HCT116 (cell line): ENCODE results near the gene HAGH. TPM values are rescaled to one million over a fixed set of nuclear protein-coding genes. Genes with fewer than 3 reads are reported as not detected.

Experiments used
- ATAC-seq: fragments of 200-7000 bp; cut with Tn5 transposase; 2 replicates; pipeline ENCODE4 v1.9.1; 2020; ENCODE audit warnings: mild to moderate bottlenecking, moderate library complexity
- BruUV-seq: library from RNA; stranded (reverse); fragments of 400-500 nt; replicated peaks from 2 replicates; lab custom pipeline; 2021; lab: Mats Ljungman, UMichigan
- CTCF ChIA-PET: fragments of 300-600 bp; sonication (Branson Sonifier 250); formaldehyde crosslinking; loops from one replicate; lab custom pipeline; 2021; ENCODE audit warnings: antibody characterized with exemption; lab: Charles Lee
- POLR2A ChIA-PET: fragments of 300-600, 350-600 bp; sonication (Branson Sonifier 250); formaldehyde crosslinking; loops from one replicate; lab custom pipeline; 2021; ENCODE audit warnings: antibody characterized with exemption; lab: Charles Lee
- RAD21 ChIA-PET, 2 experiments: fragments of 300-600 bp; sonication (Branson Sonifier 250); formaldehyde crosslinking; loops; one replicate each; lab custom pipeline; 2023; ENCODE audit warnings: low total read pairs in 2 of 2; ENCODE audit not compliant: uncharacterized antibody in 2 of 2, unreplicated experiment in 2 of 2, low non-redundant PET in 1 of 2; lab: Charles Lee
- DNase-seq: peaks from one replicate; pipeline ENCODE4 v3.0.0-alpha.2; 2010; ENCODE audit warnings: low read depth, low spot score
- H2AFZ ChIP-seq: fragments of 200-600 bp; shearing (Covaris generic), sonication (generic); 2 replicates; pipeline ENCODE4 v1.6.1; 2017; ENCODE audit warnings: low read depth, mixed run types, mixed read lengths, antibody characterized with exemption, low read length; ENCODE audit not compliant: poor library complexity, severe bottlenecking
- H3K27ac ChIP-seq: 2 replicates; pipeline ENCODE4 v1.5.1; 2012; ENCODE audit warnings: low read depth, low read length
- H3K27me3 ChIP-seq: fragments of 200-600 bp; sonication (generic); 2 replicates; pipeline ENCODE4 v1.6.1; 2016; ENCODE audit warnings: mixed run types, low read length, mixed read lengths; ENCODE audit not compliant: insufficient read depth
- H3K36me3 ChIP-seq, 2 experiments: fragments of 200-500 bp in 1 of 2; fragments of 200-600 bp in 1 of 2; sonication (Bioruptor generic) in 1 of 2; sonication (generic) in 1 of 2; 2 replicates each; pipeline versions ENCODE4 v1.5.1 to v1.6.1; 2014 to 2016; ENCODE audit warnings: low read length in 2 of 2, inconsistent platforms in 1 of 2, mixed read lengths in 1 of 2, mixed run types in 1 of 2; ENCODE audit not compliant: insufficient read depth in 2 of 2, control insufficient read depth in 1 of 2
- H3K4me1 ChIP-seq, 2 experiments: fragments of 200-600 bp in 1 of 2; sonication (generic) in 1 of 2; 2 replicates each; pipeline versions ENCODE4 v1.5.1 to v1.6.1; 2012 to 2017; ENCODE audit warnings: low read length in 2 of 2, inconsistent platforms in 1 of 2, mild to moderate bottlenecking in 1 of 2, mixed read lengths in 1 of 2, mixed run types in 1 of 2, moderate library complexity in 1 of 2; ENCODE audit not compliant: insufficient read depth in 2 of 2, control insufficient read depth in 1 of 2
- H3K4me2 ChIP-seq: fragments of 200-600 bp; sonication (generic); 2 replicates; pipeline ENCODE4 v1.6.1; 2017; ENCODE audit warnings: mixed run types, low read length, mixed read lengths
- H3K4me3 ChIP-seq, 2 experiments: fragments of 200-600 bp in 1 of 2; sonication (generic) in 1 of 2; replicated peaks in 1 of 2; 2 replicates each; pipeline ENCODE4 v1.5.1; 2011 to 2016; ENCODE audit warnings: low read length in 2 of 2, control low read depth in 1 of 2, low read depth in 1 of 2, mild to moderate bottlenecking in 1 of 2, mixed read lengths in 1 of 2, mixed run types in 1 of 2
- H3K79me2 ChIP-seq: fragments of 200-600 bp; sonication (generic); 2 replicates; pipeline ENCODE4 v1.6.1; 2017; ENCODE audit warnings: mild to moderate bottlenecking, mixed run types, low read length, moderate library complexity, mixed read lengths; ENCODE audit not compliant: insufficient read depth
- H3K9ac ChIP-seq: fragments of 200-600 bp; sonication (generic); 2 replicates; pipeline ENCODE4 v1.6.1; 2016; ENCODE audit warnings: low read length, mixed read lengths
- H3K9me2 ChIP-seq: fragments of 200-600 bp; sonication (generic), shearing (Covaris generic); 2 replicates; pipeline ENCODE4 v1.6.1; 2017; ENCODE audit warnings: mixed run types, mild to moderate bottlenecking, moderate library complexity; ENCODE audit not compliant: insufficient read depth
- H3K9me3 ChIP-seq, 2 experiments: fragments of 200-500 bp in 1 of 2; fragments of 200-600 bp in 1 of 2; sonication (Bioruptor generic) in 1 of 2; sonication (generic) in 1 of 2; 2 replicates each; pipeline ENCODE4 v1.6.1; 2014 to 2017; ENCODE audit warnings: low read length in 2 of 2, mixed read lengths in 2 of 2, inconsistent platforms in 1 of 2, low read depth in 1 of 2, mild to moderate bottlenecking in 1 of 2, mixed run types in 1 of 2, moderate library complexity in 1 of 2; ENCODE audit not compliant: control insufficient read depth in 1 of 2, insufficient read depth in 1 of 2
- H4K20me1 ChIP-seq: fragments of 200-600 bp; sonication (generic), shearing (Covaris generic); 2 replicates; pipeline ENCODE4 v1.6.1; 2017; ENCODE audit warnings: mixed run types, mild to moderate bottlenecking, moderate library complexity; ENCODE audit not compliant: insufficient read depth
- CEBPB ChIP-seq: IDR thresholded peaks from 2 replicates; pipeline ENCODE4 v1.6.1; 2012; ENCODE audit warnings: low read depth
- FOSL1 ChIP-seq: IDR thresholded peaks from 2 replicates; pipeline ENCODE4 v1.6.1; 2012; ENCODE audit warnings: low read depth
- JUND ChIP-seq: IDR thresholded peaks from 2 replicates; pipeline ENCODE4 v1.6.1; 2012
- REST ChIP-seq: IDR thresholded peaks from 2 replicates; pipeline ENCODE4 v1.6.1; 2012; ENCODE audit warnings: low read depth
- SIN3A ChIP-seq: IDR thresholded peaks from 2 replicates; pipeline ENCODE4 v1.6.1; 2012; ENCODE audit warnings: low read depth
- SRF ChIP-seq: IDR thresholded peaks from 2 replicates; pipeline ENCODE4 v1.6.1; 2012; ENCODE audit warnings: low read depth
- YY1 ChIP-seq: IDR thresholded peaks from 2 replicates; pipeline ENCODE4 v1.6.1; 2011; ENCODE audit warnings: low read length, low read depth, moderate library complexity, mild to moderate bottlenecking; ENCODE audit not compliant: insufficient replicate concordance; ENCODE audit errors: extremely low read depth
- ZNF274 ChIP-seq: fragments of 200-500 bp; sonication (Bioruptor generic); IDR thresholded peaks from 2 replicates; pipeline ENCODE4 v1.6.1; 2014; ENCODE audit warnings: mild to moderate bottlenecking, low read depth, low read length, inconsistent platforms
- intact Hi-C: fragments of 100-400 bp; cut with micrococcal nuclease; formaldehyde crosslinking; loops from 2 replicates; pipeline ENCODE4 v1.10.0; 2022
- total RNA-seq: library from RNA; stranded (reverse); gene quantifications from one replicate; pipeline ENCODE4 v1.2.1, GENCODE V29; 2021; ENCODE audit not compliant: unreplicated experiment
- TF ChIP-seq, protein P1 (sequence below), 3 experiments: fragments of 200-600 bp in 1 of 3; sonication (generic) in 1 of 3; IDR thresholded peaks in 2 of 3; conservative IDR thresholded peaks in 1 of 3; 2 replicates each; pipeline ENCODE4 v1.5.1; 2012 to 2017; ENCODE audit warnings: low read depth in 2 of 3, low read length in 2 of 3, antibody characterized with exemption in 1 of 3, borderline replicate concordance in 1 of 3, control low read depth in 1 of 3, mild to moderate bottlenecking in 1 of 3, mixed read lengths in 1 of 3, mixed run types in 1 of 3, moderate library complexity in 1 of 3; ENCODE audit not compliant: insufficient read depth in 1 of 3
- TF ChIP-seq, protein P2 (sequence below): IDR thresholded peaks from 2 replicates; pipeline ENCODE4 v1.6.1; 2011; ENCODE audit warnings: mild to moderate bottlenecking, low read length, moderate library complexity; ENCODE audit not compliant: insufficient replicate concordance; ENCODE audit errors: extremely low read depth

HAGH gene
- total RNA-seq, 1 experiment from 2014 or later: 39.1 TPM

- no peaks in the 10 kb centered on the region for H3K9me2 ChIP-seq
- H3K79me2 ChIP-seq: peaks cover 48% of the 10 kb centered on the region
- no peak overlapping the region for H3K27ac ChIP-seq
- H3K27me3 ChIP-seq: no peaks in the 10 kb centered on the region
- H3K36me3 ChIP-seq: peaks cover 0 to 5% of the 10 kb centered on the region in 2 experiments; a peak in 2 of 4 replicates
- no peaks in the 10 kb centered on the region for H3K9me3 ChIP-seq
- RAD21 ChIA-PET: no interaction called here
- no peak overlapping the region for H2AFZ ChIP-seq
- TF ChIP-seq, protein P1, sequence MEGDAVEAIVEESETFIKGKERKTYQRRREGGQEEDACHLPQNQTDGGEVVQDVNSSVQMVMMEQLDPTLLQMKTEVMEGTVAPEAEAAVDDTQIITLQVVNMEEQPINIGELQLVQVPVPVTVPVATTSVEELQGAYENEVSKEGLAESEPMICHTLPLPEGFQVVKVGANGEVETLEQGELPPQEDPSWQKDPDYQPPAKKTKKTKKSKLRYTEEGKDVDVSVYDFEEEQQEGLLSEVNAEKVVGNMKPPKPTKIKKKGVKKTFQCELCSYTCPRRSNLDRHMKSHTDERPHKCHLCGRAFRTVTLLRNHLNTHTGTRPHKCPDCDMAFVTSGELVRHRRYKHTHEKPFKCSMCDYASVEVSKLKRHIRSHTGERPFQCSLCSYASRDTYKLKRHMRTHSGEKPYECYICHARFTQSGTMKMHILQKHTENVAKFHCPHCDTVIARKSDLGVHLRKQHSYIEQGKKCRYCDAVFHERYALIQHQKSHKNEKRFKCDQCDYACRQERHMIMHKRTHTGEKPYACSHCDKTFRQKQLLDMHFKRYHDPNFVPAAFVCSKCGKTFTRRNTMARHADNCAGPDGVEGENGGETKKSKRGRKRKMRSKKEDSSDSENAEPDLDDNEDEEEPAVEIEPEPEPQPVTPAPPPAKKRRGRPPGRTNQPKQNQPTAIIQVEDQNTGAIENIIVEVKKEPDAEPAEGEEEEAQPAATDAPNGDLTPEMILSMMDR (IDR thresholded peaks at IDR 0.05 in 2 of 3, conservative IDR thresholded peaks at IDR 0.05 in 1 of 3; ENCODE audit: borderline replicate concordance in 1 of 3, insufficient read depth in 1 of 3, low read depth in 2 of 3, low read length in 2 of 3): 0 out of 6 replicates have a peak, but pooled peaks of 1 of the 3 experiments have one; percentile 21
- TF ChIP-seq FOSL1: no peak
- TF ChIP-seq, all 23 proteins: peak for 1
- DNase-seq: no peak
- Histone ChIP-seq H4K20me1 (no peaks in the 10 kb centered on the region), H3K4me1 (peaks cover 0 to 10% of the 10 kb centered on the region in 2 experiments; a peak in 2 of 4 replicates), H3K4me3 (no peak overlapping the region), H3K9ac (no peak overlapping the region), H3K4me2 (no peak overlapping the region)
- POLR2A ChIA-PET: no interaction called here
- no TSS peak for BruUV-seq
- CTCF ChIA-PET: no interaction called here
- intact Hi-C loops: no loop called here
- no peak for ATAC-seq
These were observed 40.2 kb downstream of the HAGH start for GRCh38 chr16:1786242-1787055.

- Histone ChIP-seq H3K36me3 (peaks cover 0 to 5% of the 10 kb centered on the region in 2 experiments; a peak in 2 of 4 replicates), H3K27me3 (no peaks in the 10 kb centered on the region), H3K4me1 (peaks cover 0 to 17% of the 10 kb centered on the region in 2 experiments; a peak in 3 of 4 replicates), H3K4me2 (no peak overlapping the region), H3K79me2 (peaks cover 53% of the 10 kb centered on the region), H2AFZ (no peak overlapping the region), H4K20me1 (no peaks in the 10 kb centered on the region), H3K9me3 (no peaks in the 10 kb centered on the region), H3K27ac (no peak overlapping the region), H3K9me2 (no peaks in the 10 kb centered on the region), H3K9ac (no peak overlapping the region), H3K4me3 (no peak overlapping the region)
- POLR2A ChIA-PET: no interaction called here
- ATAC-seq (no peak), DNase-seq (no peak)
- TF ChIP-seq SIN3A (no peak), REST (no peak), CEBPB (no peak), JUND (no peak), YY1 (no peak), ZNF274 (no peak), SRF (no peak)
- TF ChIP-seq, protein P2, sequence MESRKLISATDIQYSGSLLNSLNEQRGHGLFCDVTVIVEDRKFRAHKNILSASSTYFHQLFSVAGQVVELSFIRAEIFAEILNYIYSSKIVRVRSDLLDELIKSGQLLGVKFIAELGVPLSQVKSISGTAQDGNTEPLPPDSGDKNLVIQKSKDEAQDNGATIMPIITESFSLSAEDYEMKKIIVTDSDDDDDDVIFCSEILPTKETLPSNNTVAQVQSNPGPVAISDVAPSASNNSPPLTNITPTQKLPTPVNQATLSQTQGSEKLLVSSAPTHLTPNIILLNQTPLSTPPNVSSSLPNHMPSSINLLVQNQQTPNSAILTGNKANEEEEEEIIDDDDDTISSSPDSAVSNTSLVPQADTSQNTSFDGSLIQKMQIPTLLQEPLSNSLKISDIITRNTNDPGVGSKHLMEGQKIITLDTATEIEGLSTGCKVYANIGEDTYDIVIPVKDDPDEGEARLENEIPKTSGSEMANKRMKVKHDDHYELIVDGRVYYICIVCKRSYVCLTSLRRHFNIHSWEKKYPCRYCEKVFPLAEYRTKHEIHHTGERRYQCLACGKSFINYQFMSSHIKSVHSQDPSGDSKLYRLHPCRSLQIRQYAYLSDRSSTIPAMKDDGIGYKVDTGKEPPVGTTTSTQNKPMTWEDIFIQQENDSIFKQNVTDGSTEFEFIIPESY: no peak
- no TSS peak for BruUV-seq
- intact Hi-C loops: no loop called here
- CTCF ChIA-PET: no interaction called here
- RAD21 ChIA-PET: no interaction called here
These were observed 40.8 kb downstream of the HAGH start for GRCh38 chr16:1785846-1786170.
